Ureter (tissue), 1 donor: ENCODE results near the gene SLC9A4. TPM values are rescaled to one million over a fixed set of nuclear protein-coding genes. Genes with fewer than 3 reads are reported as not detected.

Source experiments
- DNase-seq: peaks from one replicate; pipeline ENCODE4 v3.0.0-alpha.2; 2020; ENCODE audit warnings: low spot score
- total RNA-seq: library from RNA; stranded (reverse); gene quantifications from one replicate; pipeline ENCODE4 v1.2.4, GENCODE V29; 2023
- donor health status: DM: yes; HTN: yes; CAD: no.

Gene SLC9A4
- total RNA-seq, 1 donor from 2014 or later: 23.5 TPM

DNA sequence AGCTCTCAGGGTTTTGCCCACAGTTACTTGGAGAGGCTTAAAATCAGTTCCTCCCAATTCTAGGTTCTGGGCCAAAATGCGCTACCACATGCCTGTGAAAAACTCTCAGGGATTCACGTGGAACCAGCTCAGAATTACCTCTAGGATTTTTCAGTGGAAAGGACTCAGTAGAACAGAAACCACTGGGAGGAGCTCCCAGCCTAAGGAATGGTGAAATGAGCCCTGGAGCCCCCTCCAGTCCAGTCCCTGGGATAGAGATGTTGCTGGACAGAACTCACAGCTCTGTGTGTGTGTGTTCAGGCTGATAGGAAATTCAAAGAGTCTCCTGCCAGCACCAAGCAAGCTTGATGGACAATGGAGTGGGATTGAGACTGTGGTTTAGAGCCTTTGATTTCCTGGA is 21.1 kb upstream of the SLC9A4 start:
- no peak for DNase-seq

DNA sequence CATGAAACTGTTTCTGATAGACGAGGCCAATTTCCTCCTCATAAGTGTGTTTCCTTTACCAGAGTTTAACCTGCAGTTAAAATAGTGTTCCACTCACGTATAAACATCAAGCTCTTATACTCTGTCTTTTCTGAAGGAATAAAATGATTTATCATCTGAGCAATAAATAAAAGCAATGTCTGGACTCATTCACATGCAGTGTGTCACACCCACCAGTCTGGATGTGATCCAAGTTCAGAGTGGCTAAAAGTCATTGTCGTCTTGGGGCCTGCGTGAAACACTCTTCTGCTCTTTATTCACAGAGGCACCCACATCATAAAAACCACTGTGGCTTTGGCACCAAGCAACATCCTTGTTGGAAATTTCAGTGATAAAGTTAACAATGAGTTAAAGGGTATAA is 19.5 kb upstream of the SLC9A4 start:
- DNase-seq: no peak

DNA sequence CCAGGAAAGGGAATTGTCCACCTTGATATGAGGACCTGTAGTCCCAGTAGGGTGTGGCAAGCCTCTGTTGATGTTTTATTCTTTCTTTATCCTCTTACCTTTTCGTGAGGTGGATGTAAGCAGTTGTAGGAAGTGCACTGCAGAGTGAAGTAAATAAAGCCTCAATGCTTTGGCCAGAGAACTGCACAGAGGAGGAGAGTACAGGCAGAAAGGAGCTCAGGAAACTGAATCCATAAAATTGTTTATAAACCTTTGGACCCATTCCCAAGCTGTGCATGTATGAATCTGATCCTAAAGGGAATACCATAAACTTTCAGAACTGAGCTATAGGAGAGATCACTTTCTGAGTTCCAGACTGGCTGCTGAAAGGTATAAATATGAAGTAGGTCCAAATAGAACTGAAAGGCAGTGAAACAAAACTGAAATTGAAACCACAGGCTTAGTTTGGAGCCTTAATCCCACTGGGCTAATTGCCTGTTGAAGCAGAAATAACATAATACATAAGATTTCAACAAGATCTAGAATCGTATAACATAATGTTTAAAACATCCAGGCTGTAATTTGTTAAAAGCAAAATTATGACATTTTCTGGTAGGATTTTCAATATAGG is 17.9 kb upstream of the SLC9A4 start:
- no peak for DNase-seq

DNA sequence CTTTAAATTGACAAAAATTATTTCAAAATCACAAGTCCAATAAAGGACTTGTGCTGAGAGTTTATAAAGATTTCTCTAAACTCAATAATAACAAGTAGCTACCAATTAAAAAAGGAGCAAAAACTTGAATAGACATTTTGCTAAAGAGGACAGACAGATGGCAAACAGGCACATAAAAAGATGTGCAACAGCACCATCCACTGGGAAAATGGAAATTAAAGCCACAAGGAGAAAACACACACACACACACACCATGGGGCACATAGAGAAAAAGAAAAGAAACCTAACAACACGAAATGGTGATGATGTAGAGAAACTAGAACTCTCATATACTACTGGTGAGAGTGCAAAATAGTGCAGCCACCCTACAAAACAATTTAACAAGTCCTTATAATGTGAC is 12.6 kb upstream of the SLC9A4 start:
- no peak for DNase-seq

DNA sequence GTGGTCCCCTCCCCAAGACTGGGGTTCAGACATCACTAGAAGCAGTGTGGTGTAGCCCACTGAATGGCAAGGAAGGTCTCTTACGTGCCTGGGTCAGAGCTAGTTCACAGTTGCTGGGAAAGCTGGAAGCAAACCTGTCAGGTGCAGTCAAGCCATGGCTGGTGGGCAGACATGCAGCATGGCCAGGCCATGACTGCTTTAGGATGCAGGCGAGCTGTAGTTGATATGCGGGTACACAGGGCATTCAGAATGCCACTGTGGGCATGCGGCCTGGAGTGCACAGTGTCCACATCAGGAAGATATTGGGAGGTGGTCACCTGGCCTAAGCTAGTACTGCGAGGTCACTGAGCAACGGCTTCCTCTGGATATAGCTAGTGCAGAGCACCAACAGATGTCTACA is 11.8 kb upstream of the SLC9A4 start:
- DNase-seq: no peak

DNA sequence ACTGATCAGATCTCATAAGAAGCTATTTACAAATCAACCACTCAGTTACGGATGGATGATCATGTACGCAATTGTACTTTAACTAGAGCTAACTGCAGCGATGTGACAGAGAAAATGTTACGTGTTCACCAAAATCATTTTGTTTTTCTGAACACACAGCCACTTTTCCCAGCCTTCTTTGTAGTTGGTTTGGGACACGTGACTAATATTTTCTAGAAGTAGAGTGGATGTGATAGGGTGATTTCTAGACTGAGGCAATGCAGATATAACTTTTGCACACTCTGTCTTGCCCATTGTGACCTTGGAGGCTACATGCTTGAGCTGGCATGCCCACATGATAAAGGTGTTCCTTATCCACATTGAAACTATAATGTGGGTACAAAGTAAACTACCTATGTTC is 9.9 kb upstream of the SLC9A4 start:
- DNase-seq: no peak

DNA sequence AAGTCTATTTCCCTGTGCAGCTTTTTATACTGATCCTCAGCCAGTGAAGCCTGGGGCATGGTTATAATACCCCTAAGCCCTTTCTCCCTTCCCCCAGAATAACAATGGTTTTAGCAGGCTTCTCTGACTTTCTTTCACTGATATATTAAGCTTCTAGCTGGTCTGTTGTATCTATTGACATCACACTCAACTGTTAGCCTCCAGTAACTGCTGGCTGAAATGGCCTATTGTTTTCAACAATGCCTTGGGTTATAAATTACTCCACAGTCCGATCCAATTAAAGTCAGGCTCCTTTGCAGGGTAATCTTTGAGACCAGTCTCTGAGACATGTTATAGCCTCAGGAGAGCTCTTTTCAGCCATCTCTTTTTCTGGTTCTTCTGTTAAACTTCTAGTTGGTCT is 2.9 kb upstream of the SLC9A4 start:
- DNase-seq: no peak

DNA sequence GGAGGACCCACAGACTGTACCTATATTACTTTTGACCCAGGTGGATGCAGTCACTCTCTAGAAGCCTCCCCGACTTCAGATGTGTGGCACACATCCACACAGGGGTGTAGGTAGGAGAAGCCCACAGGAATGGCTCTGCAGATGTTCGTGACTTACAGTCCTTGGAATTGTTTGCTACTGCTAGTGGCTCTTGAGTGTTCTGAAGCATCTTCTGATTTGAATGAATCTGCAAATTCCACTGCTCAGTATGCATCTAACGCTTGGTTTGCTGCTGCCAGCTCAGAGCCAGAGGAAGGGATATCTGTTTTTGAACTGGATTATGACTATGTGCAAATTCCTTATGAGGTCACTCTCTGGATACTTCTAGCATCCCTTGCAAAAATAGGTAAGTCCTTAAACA is 605 bp downstream of the SLC9A4 start:
- no peak for DNase-seq

DNA sequence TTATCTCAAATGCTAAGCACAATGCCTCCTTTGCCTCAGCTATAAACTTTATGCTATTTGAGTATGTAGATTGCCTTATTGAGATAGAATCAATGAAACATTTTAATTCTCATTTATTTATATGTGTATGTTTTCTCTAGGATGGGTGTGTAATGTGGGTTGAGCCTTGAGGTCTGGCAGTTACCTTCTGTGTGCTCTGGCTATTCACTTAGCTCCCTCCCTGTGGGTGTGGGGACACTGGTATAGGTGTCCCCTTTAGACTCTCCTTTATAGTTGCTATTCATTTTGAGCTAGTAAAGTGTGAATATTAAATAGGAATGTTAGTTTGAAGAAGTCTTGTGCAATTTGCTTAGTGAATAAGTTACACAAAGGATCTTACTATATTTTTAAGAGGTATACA is 1.8 kb downstream of the SLC9A4 start:
- no peak for DNase-seq

DNA sequence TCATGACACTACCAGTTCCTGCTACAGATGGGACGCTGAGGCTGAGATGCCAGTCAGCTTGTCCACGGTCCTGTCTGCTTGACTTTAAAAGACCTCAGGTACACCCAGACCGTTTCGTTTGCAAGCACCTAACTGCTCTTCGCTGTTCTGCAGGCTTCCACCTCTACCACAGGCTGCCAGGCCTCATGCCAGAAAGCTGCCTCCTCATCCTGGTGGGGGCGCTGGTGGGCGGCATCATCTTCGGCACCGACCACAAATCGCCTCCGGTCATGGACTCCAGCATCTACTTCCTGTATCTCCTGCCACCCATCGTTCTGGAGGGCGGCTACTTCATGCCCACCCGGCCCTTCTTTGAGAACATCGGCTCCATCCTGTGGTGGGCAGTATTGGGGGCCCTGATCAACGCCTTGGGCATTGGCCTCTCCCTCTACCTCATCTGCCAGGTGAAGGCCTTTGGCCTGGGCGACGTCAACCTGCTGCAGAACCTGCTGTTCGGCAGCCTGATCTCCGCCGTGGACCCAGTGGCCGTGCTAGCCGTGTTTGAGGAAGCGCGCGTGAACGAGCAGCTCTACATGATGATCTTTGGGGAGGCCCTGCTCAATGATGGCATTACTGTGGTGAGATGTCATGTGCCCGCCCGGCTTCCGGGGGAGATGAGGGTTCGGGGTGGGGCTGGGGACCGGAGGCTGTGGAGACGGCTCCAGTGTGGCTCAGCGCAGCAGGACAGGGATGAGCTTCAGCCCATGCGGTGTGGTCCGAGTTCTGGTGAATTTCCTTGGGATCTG is 5.9 kb downstream of the SLC9A4 start:
- no peak for DNase-seq

DNA sequence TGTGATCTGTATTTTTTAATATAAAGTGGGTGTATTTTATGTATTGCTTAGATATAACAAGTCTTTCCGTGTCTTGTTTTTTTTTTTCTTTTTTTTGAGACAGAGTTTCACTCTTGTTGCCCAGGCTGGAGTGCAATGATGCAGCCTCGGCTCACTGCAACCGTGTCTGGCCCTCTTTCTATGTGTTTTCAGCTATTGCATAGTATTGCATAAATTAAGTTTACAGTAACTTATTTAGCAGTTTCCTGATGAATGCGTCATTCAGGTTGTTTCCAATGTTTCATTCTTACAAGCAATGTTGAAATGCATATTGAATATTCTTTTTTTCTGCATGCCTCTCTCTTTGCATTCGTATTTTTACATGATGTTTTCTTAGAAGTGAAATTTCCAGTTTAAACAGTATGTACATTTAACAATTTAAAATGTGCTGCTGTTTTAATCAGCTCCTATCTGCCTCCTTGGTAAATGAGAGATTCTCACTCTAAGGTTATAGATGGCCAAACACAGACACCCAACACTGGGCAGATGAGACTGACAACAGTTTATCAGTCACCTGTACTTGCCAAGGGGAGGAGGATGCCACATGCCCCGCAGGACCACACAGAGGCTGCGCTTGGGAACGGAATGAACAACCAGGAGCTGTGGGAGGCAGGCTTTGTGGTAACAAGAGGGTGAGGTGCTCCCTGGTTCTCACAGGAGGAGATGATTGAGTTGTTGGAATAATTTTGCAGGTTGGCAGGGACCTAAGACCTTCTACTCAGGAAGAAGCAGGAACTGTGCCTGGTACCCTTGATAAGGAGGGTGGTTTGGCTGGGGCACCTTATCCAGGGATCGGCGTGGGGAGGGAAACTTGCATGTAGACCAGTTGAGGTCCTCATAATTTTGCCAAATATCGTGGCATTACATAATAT is 7.5 kb downstream of the SLC9A4 start:
- no peak for DNase-seq

DNA sequence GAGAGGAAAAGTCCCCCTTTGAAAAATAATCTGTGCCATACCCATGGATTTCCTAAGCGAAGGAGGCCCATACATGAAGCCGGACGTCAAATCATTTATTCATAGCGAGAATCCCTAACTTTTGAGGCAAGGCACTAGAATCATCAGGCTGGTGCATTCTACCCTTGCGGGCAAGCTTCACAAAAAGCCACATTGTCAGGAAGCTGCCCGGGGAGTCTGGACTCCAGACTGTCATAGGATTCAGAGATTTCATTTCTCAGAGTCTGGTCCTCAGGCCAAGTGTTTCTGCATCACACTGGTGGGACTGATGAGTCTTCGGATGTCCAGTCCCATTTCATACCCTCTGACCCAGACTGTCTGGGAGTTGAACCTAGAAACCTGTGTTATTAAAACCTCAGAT is 8.9 kb downstream of the SLC9A4 start:
- DNase-seq: no peak

DNA sequence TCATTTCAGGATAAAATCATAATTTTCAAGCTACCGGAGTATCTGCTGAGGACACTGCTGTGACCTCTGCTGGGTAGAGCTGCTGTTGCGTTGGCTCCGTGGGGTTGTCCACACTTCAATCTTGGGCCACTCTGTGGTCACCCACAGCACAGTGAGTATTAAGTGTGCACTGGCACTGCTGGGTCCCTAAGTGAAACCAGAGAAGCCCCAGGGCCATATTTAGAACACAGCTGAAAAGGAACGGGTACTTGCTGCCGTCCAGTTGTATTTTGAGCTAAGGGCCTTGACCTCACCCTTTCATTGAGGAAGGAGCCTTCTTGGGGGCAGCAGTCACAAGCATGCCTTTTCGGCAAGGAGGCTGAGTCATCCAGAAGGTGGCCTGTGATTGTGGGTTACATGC is 10.1 kb downstream of the SLC9A4 start:
- DNase-seq: no peak

DNA sequence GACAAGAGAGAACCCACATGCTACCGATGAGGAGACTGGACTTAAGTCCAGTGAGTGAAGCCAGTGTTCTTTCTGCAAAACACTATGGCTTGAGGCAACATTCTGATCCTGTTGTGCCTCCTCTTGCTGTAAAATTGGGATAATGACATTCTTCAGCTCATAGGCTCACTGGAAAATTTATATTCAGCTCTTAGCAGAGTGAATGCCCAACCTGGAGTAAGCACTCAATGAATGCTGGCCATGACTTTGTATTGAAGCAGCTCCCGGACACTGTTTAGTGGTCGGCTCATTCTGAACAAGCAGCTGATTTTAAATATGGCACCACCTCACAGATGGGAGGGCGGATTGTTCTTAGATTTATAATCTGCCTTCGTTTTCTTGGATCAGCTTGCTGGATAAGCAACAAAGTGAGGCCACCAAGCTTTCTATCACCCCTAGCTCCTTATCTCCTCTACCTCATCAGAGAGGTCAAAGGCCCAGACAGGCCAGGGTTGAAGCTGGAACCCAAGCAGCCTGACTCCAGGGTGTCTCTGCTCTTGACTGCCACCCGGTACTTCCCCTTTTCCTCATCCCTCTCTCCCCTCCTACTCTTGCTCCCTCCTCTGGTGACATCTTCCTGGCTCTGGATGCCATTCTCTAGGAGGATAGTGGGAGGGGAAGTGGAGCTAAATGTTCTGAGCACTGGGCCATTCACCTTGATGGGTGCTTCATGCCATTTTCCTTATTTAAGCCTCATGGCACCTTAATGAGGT is 11.5 kb downstream of the SLC9A4 start:
- no peak for DNase-seq

DNA sequence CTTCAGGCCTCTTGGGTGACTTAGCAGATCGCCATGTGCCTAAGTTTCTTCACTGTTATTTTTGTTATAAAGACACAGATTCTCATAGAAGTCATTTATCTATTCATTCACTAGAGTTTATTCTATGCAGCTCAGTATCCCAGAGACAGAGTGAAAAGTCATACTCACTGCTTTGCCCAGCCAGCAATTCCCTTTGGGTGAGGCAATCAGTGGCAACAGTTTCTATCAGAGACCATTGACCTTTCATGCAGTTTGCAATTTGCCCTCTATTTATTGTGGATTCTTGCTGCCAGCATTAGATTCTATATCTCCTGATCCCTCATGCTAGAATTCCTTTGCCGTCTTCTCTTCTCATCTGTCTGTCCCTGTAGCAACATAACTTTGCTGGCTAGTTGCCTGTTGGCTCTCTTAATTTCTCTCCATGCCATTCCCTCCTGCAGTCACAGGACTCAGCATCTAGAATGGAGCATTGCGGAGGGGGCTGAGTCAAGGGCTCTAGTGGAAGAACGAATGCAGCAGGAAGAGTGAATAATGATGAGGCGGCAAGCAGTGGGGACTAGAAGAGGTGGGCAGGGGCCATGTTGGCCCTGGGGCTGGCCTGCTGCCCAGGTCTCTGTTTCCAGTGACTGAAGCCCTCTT is 12.2 kb downstream of the SLC9A4 start:
- peak; percentile 5 for DNase-seq

DNA sequence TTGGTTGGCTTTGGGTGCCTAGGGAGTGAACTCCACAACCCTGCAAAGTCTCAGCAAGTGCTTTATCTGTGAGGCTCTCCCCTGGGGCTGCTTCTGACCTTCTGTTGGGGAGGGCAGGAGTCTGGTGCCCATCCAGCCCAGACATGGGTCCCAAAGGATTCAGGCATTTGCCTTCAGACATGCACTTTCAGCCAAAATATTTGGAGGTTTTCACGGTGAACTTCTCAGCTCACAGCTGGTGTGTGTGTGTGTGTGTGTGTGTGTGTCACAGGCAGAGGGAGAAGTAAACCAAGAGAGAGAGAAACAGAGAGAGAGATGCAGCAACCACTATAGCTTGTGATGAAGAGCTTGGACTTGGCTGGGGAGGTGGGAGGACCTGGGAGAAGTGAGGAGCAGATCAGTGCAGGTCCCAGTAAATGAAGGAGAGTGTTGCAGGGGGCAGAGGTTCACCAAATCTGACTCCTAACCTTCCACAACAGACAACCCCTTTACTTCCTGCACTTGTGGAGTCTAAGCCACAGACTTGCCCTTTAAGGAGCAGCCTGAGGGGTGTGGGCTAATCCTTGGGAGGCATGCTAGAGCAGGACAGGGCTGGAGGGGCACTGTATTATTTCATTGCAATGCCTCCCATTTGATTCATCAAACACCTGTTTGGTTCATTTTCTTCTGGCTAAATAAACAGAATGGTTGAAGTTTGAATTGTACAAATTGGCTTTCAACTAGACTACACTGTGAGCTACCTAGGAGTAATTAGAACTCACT is 14.1 kb downstream of the SLC9A4 start:
- peak; percentile 25 for DNase-seq

DNA sequence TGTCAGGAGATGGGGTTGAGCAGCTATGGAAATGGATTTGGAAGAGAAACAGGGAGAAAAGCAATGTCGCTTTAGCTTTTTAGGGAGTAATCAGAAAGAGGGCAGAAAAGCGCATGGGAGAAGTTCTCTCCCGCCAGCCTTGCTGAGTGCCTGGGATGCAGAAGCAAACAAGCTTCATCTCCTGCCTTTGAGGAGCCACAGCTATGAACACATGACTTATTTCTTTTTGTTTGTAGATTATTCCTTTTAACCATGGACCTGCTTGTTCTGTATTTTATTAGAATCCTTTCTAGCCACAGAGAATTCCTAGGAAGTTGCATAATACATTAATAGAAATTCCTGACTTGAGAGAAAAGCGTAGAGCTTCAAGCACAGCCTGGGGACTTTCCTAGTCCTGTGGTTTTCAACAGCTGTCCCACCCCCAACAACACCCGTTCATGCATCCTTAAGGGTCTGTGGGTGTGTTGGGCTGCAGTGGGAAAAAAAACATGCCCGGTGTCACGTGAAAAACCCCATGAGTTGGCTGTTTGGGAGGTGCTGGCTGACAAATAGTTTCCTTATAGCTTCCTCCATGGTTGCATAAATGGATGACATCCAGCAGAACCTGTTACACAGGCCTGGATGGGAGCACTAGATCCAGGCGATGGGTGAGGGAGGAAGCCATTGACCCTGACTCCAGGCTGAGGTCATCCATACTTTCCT is 14.9 kb downstream of the SLC9A4 start:
- DNase-seq: peak; percentile 80

DNA sequence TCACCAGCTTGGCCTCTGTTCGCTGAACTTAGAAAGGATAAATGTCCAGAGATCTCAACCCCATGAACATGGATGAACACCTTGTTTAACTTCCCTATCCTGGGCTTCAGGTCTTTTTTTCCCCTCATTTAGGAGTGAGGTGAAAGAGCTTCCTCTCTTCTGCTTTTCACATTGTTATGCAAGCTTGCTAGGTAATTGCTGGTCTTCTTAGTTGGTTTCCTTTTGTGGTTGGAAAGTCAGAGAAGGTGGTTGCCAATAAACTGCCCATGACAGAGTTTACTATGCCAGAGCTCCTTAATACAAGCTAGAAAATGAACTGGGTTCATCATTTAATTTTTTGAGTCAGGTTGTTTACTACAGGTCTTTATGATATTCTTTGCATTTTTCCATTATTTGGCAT is 16.6 kb downstream of the SLC9A4 start:
- DNase-seq: no peak

DNA sequence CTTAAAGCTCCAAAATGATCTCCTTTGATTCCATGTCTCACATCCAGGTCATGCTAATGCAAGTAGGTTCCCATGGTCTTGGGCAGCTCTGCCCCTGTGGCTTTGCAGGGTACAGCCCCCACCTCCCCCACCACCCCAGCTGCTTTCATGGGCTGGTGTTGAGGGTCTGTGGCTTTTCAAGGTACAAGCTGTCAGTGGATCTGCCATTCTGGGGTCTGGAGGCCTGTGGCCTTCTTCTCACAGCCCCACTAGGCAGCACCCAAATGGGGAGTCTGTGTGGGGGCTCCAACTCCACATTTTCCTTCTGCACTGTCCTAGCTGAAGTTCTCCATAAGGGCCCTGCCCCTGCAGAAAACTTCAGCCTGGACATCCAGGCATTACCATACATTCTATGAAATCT is 19.0 kb downstream of the SLC9A4 start:
- DNase-seq: no peak

DNA sequence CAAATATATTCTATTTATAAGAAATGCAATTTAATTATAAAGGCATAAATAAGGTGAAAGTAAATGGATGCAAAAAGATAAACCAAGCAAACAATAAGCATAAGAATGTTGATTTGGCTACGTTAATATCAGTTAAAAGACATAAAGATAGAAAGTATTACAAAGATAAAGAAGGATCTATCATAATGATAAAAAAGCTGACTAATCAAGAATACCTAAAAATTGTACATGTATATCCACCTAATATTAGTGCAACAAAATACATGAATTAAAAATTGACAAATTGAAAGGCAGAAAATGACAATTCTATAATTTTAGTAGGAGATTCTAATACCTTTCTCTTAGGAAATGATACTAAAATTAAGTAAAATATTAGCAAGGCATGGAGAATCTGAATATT is 21.5 kb downstream of the SLC9A4 start:
- DNase-seq: no peak
